Activated CD8-positive, alpha-beta T cell treated with anti-CD3 and anti-CD28 coated beads for 36 hours (primary cell): ENCODE results near the gene TNS2. TPM values are rescaled to one million over a fixed set of nuclear protein-coding genes. Genes with fewer than 3 reads are reported as not detected.

ENCODE experiments used
- ATAC-seq: fragments of 200-7000 bp; cut with Tn5 transposase; one replicate; pipeline ENCODE4 v1.10.0; 2021; ENCODE audit warnings: mild to moderate bottlenecking, moderate library complexity
- CTCF ChIA-PET: fragments of 350-600 bp; sonication (Branson Sonifier 250); formaldehyde crosslinking; loops from one replicate; lab custom pipeline; 2021; ENCODE audit warnings: antibody characterized with exemption; lab: Charles Lee
- POLR2A ChIA-PET: fragments of 350-600 bp; sonication (Branson Sonifier 250); formaldehyde crosslinking; loops from one replicate; lab custom pipeline; 2021; ENCODE audit warnings: antibody characterized with exemption; lab: Charles Lee
- DNase-seq: peaks from one replicate; pipeline ENCODE4 v3.0.0-alpha.2; 2020
- H3K27ac Mint-ChIP-seq: one replicate; pipeline ENCODE4 v1.8.0; 2021; ENCODE audit warnings: mild to moderate bottlenecking, mixed read lengths
- H3K27me3 Mint-ChIP-seq: one replicate; pipeline ENCODE4 v1.8.0; 2021; ENCODE audit warnings: mixed read lengths
- H3K36me3 Mint-ChIP-seq: one replicate; pipeline ENCODE4 v1.8.0; 2021; ENCODE audit warnings: low read depth, mixed read lengths
- H3K4me1 Mint-ChIP-seq: one replicate; pipeline ENCODE4 v1.8.0; 2021; ENCODE audit warnings: low read depth, mixed read lengths
- H3K4me3 Mint-ChIP-seq: one replicate; pipeline ENCODE4 v1.8.0; 2021; ENCODE audit warnings: mild to moderate bottlenecking, moderate library complexity, mixed read lengths
- H3K9me3 Mint-ChIP-seq: one replicate; pipeline ENCODE4 v1.8.0; 2021; ENCODE audit warnings: mixed read lengths
- intact Hi-C: fragments of 100-400 bp; cut with micrococcal nuclease; formaldehyde crosslinking; loops from one replicate; pipeline ENCODE4 v1.10.0; 2022
- total RNA-seq, 2 experiments: library from RNA; stranded (reverse); gene quantifications; one replicate each; pipeline ENCODE4 v1.2.3, GENCODE V29; 2021
- TF ChIP-seq, protein P1 (sequence below): fragments of 200-600 bp; IDR thresholded peaks from one replicate; pipeline ENCODE4 v1.8.0; 2022; ENCODE audit warnings: antibody characterized with exemption, mild to moderate bottlenecking

TNS2 gene
- total RNA-seq, 2 experiments from 2014 or later = 1.1 to 1.6 TPM

DNA sequence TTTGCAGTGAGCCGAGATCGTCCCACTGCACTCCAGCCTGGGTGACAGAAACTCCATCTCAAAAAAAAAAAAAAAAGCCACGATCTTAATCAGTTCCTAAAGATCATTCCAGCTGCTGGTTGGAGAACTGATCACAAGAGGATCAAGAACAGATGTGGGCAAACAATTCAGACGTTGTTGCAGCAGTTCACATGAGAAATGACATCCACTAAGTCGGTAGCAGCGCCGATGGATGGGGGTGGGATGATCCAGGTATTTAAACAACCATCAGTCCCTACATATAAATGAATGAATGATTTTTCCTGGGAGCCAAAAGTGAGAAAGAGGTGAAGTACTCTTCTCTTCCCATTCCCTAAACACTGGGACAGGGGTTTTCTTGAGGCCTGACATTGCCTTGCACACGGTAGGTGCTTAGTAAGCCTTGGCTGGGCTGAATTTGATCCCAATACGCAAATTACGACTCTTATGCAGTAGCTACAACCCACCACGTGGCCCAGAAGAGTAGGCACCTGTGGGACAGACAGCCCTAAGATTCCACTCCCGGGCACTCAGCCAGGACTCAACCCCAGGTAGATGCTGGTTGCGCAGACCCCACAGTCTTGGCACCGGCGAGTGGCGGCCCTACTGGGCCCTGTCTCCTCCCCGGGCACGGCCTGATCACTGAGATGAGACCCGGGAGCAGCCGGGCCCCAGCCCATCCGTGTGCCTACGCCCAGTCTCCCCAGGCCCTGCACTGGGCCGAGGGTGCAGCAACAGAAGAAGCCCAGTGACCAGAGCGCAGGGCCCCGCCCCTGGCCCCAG is 28.8 kb downstream of the TNS2 start:
- TF ChIP-seq, protein P1, sequence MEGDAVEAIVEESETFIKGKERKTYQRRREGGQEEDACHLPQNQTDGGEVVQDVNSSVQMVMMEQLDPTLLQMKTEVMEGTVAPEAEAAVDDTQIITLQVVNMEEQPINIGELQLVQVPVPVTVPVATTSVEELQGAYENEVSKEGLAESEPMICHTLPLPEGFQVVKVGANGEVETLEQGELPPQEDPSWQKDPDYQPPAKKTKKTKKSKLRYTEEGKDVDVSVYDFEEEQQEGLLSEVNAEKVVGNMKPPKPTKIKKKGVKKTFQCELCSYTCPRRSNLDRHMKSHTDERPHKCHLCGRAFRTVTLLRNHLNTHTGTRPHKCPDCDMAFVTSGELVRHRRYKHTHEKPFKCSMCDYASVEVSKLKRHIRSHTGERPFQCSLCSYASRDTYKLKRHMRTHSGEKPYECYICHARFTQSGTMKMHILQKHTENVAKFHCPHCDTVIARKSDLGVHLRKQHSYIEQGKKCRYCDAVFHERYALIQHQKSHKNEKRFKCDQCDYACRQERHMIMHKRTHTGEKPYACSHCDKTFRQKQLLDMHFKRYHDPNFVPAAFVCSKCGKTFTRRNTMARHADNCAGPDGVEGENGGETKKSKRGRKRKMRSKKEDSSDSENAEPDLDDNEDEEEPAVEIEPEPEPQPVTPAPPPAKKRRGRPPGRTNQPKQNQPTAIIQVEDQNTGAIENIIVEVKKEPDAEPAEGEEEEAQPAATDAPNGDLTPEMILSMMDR = no peak
- intact Hi-C loops = loop anchor here (1.0 kb wide), 1 partner anchor 20 kb away; no protein-coding TSS in a partner anchor
- POLR2A ChIA-PET = interaction anchor here (0.6 to 5.7 kb wide), 14 partner anchors 8 to 1681 kb away, joined by 3 to 37 read pairs (median 5); partner anchors contain the start of genes IGFBP6 and SOAT2
- CTCF ChIA-PET = interaction anchor here (0.9 to 31.8 kb wide), 10 partner anchors 10 to 273 kb away, joined by 3 to 553 read pairs (median 9); partner anchors contain the start of genes IGFBP6 and SOAT2
- Mint-ChIP-seq H3K4me1 (peaks cover 39% of the 10 kb centered on the region), H3K4me3 (peak overlapping the region; percentile 83), H3K27me3 (no peaks in the 10 kb centered on the region), H3K27ac (peak overlapping the region; percentile 80), H3K9me3 (no peaks in the 10 kb centered on the region), H3K36me3 (peaks cover 13% of the 10 kb centered on the region)
- ATAC-seq (peak; percentile 20), DNase-seq (peak; percentile 70)

GRCh38 chr12:53079226-53080117 is 29.6 kb downstream of the TNS2 start, which contains the start of gene SPRYD3:
TSS of gene SPRYD3 (minus strand) at chr12:53079390. CDS start at chr12:53079333, 57 bp downstream.
- peaks cover 34% of the 10 kb centered on the region for H3K4me1 Mint-ChIP-seq

GRCh38 chr12:53082637-53083175 is 32.8 kb downstream of the TNS2 start:
- Mint-ChIP-seq H3K4me1 (peaks cover 19% of the 10 kb centered on the region), H3K36me3 (no peaks in the 10 kb centered on the region), H3K4me3 (no peak overlapping the region), H3K9me3 (no peaks in the 10 kb centered on the region), H3K27me3 (no peaks in the 10 kb centered on the region), H3K27ac (peak overlapping the region; percentile 55)
- TF ChIP-seq, protein P1 = no peak
- DNase-seq (no peak), ATAC-seq (no peak)
- intact Hi-C loops = no loop called here
- ChIA-PET POLR2A (interaction anchor here (1.1 to 1.3 kb wide), 2 partner anchors 16 to 72 kb away, joined by 3 to 5 read pairs; no protein-coding TSS in a partner anchor), CTCF (interaction anchor here (1.0 to 31.8 kb wide), 3 partner anchors 14 to 29 kb away, joined by 3 to 553 read pairs (median 124); partner anchors contain the start of genes IGFBP6 and SOAT2)

More at GRCh38 chr12:53079226-53080117, 29.6 kb downstream of the TNS2 start, which contains the start of gene SPRYD3:
- intact Hi-C loops = loop anchor here (1.0 kb wide), 1 partner anchor 19 kb away; no protein-coding TSS in a partner anchor
- ChIA-PET CTCF (interaction anchor here (0.8 to 31.8 kb wide), 13 partner anchors 11 to 273 kb away, joined by 3 to 553 read pairs (median 4); partner anchors contain the start of genes IGFBP6 and SOAT2), POLR2A (interaction anchor here (0.6 to 5.7 kb wide), 14 partner anchors 9 to 1682 kb away, joined by 3 to 37 read pairs (median 5); partner anchors contain the start of genes IGFBP6 and SOAT2)
- peak within 1 kb of the TSS; percentile 83 for H3K4me3 Mint-ChIP-seq
- no peaks in the 10 kb centered on the region for H3K9me3 Mint-ChIP-seq
- peaks cover 6% of the 10 kb centered on the region for H3K36me3 Mint-ChIP-seq
- peak; percentile 98 for DNase-seq
- ATAC-seq = peak; percentile 98
- peak within 1 kb of the TSS; percentile 80 for H3K27ac Mint-ChIP-seq
- no peaks in the 10 kb centered on the region for H3K27me3 Mint-ChIP-seq
- TF ChIP-seq, protein P1 = no peak

DNA sequence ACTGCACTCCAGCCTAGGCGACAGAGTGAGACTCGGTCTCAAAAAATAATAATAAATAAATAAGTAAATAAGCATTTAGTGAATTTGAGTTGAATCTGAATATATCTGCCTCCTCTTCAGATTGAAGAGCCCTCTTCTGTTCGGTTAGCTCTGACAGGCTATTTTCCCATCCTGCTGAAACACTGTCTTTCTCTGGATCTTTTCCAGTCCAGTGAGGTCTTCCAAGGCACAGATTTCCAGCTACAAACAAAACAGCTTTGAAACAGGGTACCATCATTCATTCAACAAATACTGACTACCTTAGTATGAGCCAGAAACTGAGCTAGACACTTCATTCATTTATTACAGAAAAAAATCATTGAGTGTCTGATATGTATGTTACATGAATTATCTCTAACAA is 36.5 kb downstream of the TNS2 start:
- H3K27ac Mint-ChIP-seq = no peak overlapping the region
- ChIA-PET CTCF (interaction anchor here (1.0 to 31.8 kb wide), 3 partner anchors 14 to 429 kb away, joined by 3 to 553 read pairs (median 124); partner anchors contain the start of genes IGFBP6 and SOAT2), POLR2A (interaction anchor here (0.9 to 1.7 kb wide), 2 partner anchors 11 to 14 kb away, joined by 3 to 4 read pairs; partner anchors contain the start of gene IGFBP6)
- DNase-seq (no peak), ATAC-seq (no peak)
- intact Hi-C loops = no loop called here
- H3K36me3 Mint-ChIP-seq = no peaks in the 10 kb centered on the region
- H3K27me3 Mint-ChIP-seq = no peaks in the 10 kb centered on the region
- TF ChIP-seq, protein P1 = no peak
- H3K9me3 Mint-ChIP-seq = no peaks in the 10 kb centered on the region
- peaks cover 7% of the 10 kb centered on the region for H3K4me1 Mint-ChIP-seq
- no peak overlapping the region for H3K4me3 Mint-ChIP-seq
